Measurements from ENCODE around the gene ADGRL2.

GRCh38 chr1:82034812-82035211 is 234.1 kb downstream of the ADGRL2 start:
- TF ChIP-seq CTCF (conservative IDR thresholded peaks at IDR 0.05; ENCODE audit: low read depth in 2 of 2), result no peak
- TF ChIP-seq JUNB (IDR thresholded peaks at IDR 0.05; ENCODE audit: unreplicated experiment), result no peak
- no peak for TF ChIP-seq ZNF114 (CRISPR knock-in tag; IDR thresholded peaks at IDR 0.05)
- no peak for TF ChIP-seq EZH2 (IDR thresholded peaks at IDR 0.05; ENCODE audit: low read depth, unreplicated experiment)
- no peak for TF ChIP-seq STAT1 (IDR thresholded peaks at IDR 0.05; ENCODE audit: unreplicated experiment)
- TF ChIP-seq POLR2AphosphoS5 (IDR thresholded peaks at IDR 0.05; ENCODE audit: low read depth), result no peak
- TF ChIP-seq REST (IDR thresholded peaks at IDR 0.05; ENCODE audit: unreplicated experiment), result no peak
- TF ChIP-seq EZH2phosphoT487 (IDR thresholded peaks at IDR 0.05; ENCODE audit: unreplicated experiment), result no peak
- no peak for TF ChIP-seq ZNF331 (CRISPR knock-in tag; IDR thresholded peaks at IDR 0.05; ENCODE audit: low read depth)
- TF ChIP-seq CREB1 (CRISPR knock-in tag; IDR thresholded peaks at IDR 0.05; ENCODE audit: low read depth), result no peak
